GM10266 (cell line): Measurements from ENCODE around the gene HOXB5.

Experiments
- DNase-seq: peaks from one replicate; pipeline ENCODE4 v3.0.0; 2012; ENCODE audit errors: extremely low spot score
- CTCF ChIP-seq: IDR thresholded peaks from 2 replicates; pipeline ENCODE4 v1.5.1; 2012; ENCODE audit warnings: mild to moderate bottlenecking, low read depth; ENCODE audit not compliant: control insufficient read depth, insufficient read depth; ENCODE audit errors: missing control alignments

HOXB5 gene

GRCh38 chr17:48577330-48577945 lies 16.1 kb downstream of the HOXB5 start:
- DNase-seq, result no peak
- TF ChIP-seq CTCF, result no peak

- TF ChIP-seq CTCF, result no peak
- DNase-seq, result no peak
These were observed 16.9 kb downstream of the HOXB5 start for GRCh38 chr17:48576479-48577309.

DNA sequence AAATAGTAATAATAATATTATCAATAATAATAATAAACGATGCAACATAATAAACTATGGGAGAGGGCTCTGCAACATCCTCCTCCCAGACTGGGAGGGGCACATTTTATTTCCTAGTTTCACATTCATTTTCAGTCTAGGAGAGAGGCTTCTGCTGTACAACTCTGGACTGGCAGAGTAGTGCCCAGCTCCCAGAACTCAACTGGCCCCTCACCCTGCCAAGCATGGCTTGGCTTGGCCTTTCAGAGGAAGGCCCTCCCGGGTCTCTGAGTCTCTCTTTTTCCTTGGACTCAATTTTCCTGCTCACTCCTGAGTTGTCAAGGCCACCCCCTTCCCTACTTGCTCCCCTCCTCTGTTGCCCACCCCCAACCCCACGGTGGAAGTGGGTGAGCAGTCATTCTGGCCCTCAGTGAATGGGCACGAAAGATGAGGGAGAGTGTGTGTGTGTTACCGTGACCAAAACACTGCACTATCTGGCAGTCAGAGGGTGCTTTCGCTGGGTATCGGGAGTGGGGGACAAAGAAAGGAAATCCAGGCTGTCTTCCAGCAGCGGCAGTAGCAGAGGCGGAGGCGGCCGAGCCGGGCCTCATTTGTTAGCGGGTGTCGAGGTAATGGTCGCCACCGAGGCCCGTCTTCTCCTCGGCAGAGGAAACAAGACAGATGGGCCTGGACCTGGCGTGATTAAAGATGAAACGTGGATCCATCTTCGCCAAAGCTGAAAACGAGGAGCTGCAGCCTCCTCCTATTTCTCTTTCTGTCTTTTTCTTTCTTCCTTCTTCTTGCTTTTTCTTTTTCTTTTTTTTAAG lies 17.7 kb downstream of the HOXB5 start:
- no peak for DNase-seq
- TF ChIP-seq CTCF, result no peak

GRCh38 chr17:48575066-48575582 lies 18.5 kb downstream of the HOXB5 start:
- no peak for DNase-seq
- no peak for TF ChIP-seq CTCF

DNA sequence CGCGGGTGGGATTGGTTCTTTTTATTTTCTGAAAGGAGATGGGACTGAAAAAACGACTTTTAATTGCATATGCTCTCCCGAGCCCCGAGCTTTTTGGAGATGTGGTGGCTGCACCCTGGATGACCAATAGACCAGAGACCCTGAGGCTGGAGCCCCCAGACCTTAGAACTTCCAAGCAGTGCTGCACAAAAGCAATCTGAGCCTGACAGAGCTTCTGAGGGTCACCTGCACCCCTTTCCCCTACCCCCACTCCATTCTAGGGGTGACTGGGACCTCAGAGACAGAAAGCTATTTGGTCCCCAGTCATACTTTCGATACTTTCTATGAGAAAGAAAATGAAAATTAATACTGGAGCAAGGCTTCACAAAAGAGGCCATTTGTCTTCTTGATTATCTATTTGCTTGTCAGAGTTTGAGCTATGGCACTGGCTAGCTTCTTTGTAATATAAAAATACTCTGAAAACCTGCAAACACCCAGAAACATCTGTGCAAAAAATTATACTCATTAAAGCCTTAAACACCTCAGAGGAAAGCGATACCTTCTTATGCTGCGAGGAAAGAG lies 19.0 kb downstream of the HOXB5 start:
- DNase-seq, result no peak
- TF ChIP-seq CTCF, result no peak

DNA sequence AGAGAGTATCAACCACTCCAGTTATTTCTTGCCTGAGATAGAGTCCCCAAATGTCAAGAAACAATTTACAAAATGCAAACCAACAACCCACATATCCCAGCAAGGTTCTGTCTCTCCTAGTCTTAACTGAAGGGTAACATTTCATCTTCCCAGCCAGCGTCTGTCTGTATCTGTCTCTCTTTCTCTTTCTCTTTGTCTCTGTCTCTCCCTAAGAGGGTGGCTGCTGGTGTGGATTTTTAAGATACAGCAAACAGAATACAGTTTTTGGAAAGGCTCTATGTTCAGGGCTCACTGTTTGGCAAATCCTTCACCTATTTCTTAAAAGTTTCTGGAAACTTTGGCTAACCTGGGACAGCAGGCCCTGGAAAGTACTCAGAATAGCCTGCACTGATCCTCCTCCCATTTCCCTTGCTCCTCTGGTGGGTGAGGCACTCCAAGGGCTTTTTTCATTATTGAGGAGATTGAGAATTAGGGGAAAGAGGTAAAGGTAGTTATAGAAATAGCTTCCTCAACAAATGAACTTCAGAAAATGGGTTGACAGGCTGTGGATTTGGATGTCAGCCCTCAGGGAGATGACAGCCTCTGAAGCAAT lies 21.7 kb downstream of the HOXB5 start:
- no peak for DNase-seq
- TF ChIP-seq CTCF, result no peak
